SK-N-SH (cell line): ENCODE measurements around the gene BTBD2. TPM values are rescaled to one million over a fixed set of nuclear protein-coding genes. Genes with fewer than 3 reads are reported as not detected.

ENCODE experiments used
- CTCF ChIA-PET: fragments of 300-600, 350-600 bp; formaldehyde crosslinking; extraction: SDS; loops from one replicate; lab custom pipeline; 2021; lab: Yijun Ruan, JAX
- POLR2A ChIA-PET: fragments of 350-600 bp; sonication (Branson Sonifier 250); formaldehyde crosslinking; extraction: SDS; loops from one replicate; lab custom pipeline; 2020; ENCODE audit warnings: antibody characterized with exemption, inconsistent platforms; lab: Yijun Ruan, JAX
- DNase-seq: peaks from one replicate; pipeline ENCODE4 v3.0.0; 2012
- H2AFZ ChIP-seq: fragments of 200-600 bp; sonication (generic); 2 replicates; pipeline ENCODE4 v1.8.1; 2016; ENCODE audit warnings: antibody characterized with exemption, mild to moderate bottlenecking, low read depth
- H3F3A ChIP-seq: fragments of 200-600 bp; sonication (generic); replicated peaks from 2 replicates; pipeline ENCODE3; 2016; ENCODE audit warnings: antibody characterized with exemption, mild to moderate bottlenecking; ENCODE audit not compliant: insufficient read depth
- H3K27ac ChIP-seq, 2 experiments: fragments of 200-500 bp in 1 of 2; fragments of 200-600 bp in 1 of 2; sonication (Bioruptor generic) in 1 of 2; sonication (generic), shearing (Covaris generic) in 1 of 2; 2 replicates each; pipeline versions ENCODE4 v1.5.1 to v1.6.1; 2014 to 2016; ENCODE audit warnings: low read depth in 2 of 2, inconsistent platforms in 1 of 2, low read length in 1 of 2, mild to moderate bottlenecking in 1 of 2, mixed read lengths in 1 of 2
- H3K27me3 ChIP-seq: fragments of 200-600 bp; sonication (generic), shearing (Covaris generic); 2 replicates; pipeline ENCODE4 v1.6.1; 2016; ENCODE audit warnings: mixed run types; ENCODE audit not compliant: insufficient read depth
- H3K36me3 ChIP-seq, 2 experiments: fragments of 200-500 bp in 1 of 2; fragments of 200-600 bp in 1 of 2; sonication (Bioruptor generic) in 1 of 2; sonication (generic) in 1 of 2; replicated peaks in 1 of 2; 2 replicates each; pipeline versions ENCODE3 to v1.5.1; 2014 to 2016; ENCODE audit warnings: low read length in 1 of 2, mild to moderate bottlenecking in 1 of 2; ENCODE audit not compliant: insufficient read depth in 2 of 2, control insufficient read depth in 1 of 2
- H3K4me1 ChIP-seq, 2 experiments: fragments of 200-500 bp in 1 of 2; fragments of 200-600 bp in 1 of 2; sonication (Bioruptor generic) in 1 of 2; sonication (generic), shearing (Covaris generic) in 1 of 2; 2 replicates each; pipeline versions ENCODE4 v1.5.1 to v1.6.1; 2014 to 2016; ENCODE audit warnings: low read depth in 1 of 2, low read length in 1 of 2, mixed run types in 1 of 2; ENCODE audit not compliant: insufficient read depth in 2 of 2, control insufficient read depth in 1 of 2
- H3K4me2 ChIP-seq: fragments of 200-600 bp; sonication (generic), shearing (Covaris generic); 2 replicates; pipeline ENCODE4 v1.6.1; 2017; ENCODE audit warnings: mixed run types
- H3K4me3 ChIP-seq, 2 experiments: fragments of 200-500 bp in 1 of 2; fragments of 200-600 bp in 1 of 2; sonication (Bioruptor generic) in 1 of 2; sonication (generic), shearing (Covaris generic) in 1 of 2; 2 replicates each; pipeline versions ENCODE4 v1.5.1 to v1.8.1; 2014 to 2016; ENCODE audit warnings: low read depth in 2 of 2, inconsistent platforms in 1 of 2, low read length in 1 of 2, mild to moderate bottlenecking in 1 of 2, mixed read lengths in 1 of 2, moderate library complexity in 1 of 2
- H3K79me2 ChIP-seq: fragments of 200-600 bp; sonication (generic); 2 replicates; pipeline ENCODE4 v1.8.1; 2017; ENCODE audit warnings: mild to moderate bottlenecking; ENCODE audit not compliant: insufficient read depth
- H3K9ac ChIP-seq: fragments of 200-600 bp; sonication (generic); 2 replicates; pipeline ENCODE4 v1.6.1; 2017; ENCODE audit warnings: mixed run types
- H3K9me2 ChIP-seq: fragments of 200-600 bp; sonication (generic); 2 replicates; pipeline ENCODE4 v1.6.1; 2017; ENCODE audit warnings: mixed run types
- H3K9me3 ChIP-seq: fragments of 200-600 bp; sonication (generic); 2 replicates; pipeline ENCODE4 v1.6.1; 2017; ENCODE audit warnings: mixed run types, mild to moderate bottlenecking, moderate library complexity
- H4K20me1 ChIP-seq: fragments of 200-600 bp; sonication (generic); 2 replicates; pipeline ENCODE4 v1.6.1; 2017; ENCODE audit warnings: mild to moderate bottlenecking, mixed run types; ENCODE audit not compliant: insufficient read depth
- ELF1 ChIP-seq: IDR thresholded peaks from 2 replicates; pipeline ENCODE4 v1.4.0; 2012
- EZH2phosphoT487 ChIP-seq: fragments of 200-600 bp; sonication (generic); IDR thresholded peaks from 2 replicates; pipeline ENCODE4 v1.6.1; 2017; ENCODE audit warnings: low read depth, mixed run types, mild to moderate bottlenecking, antibody characterized with exemption, moderate library complexity, borderline replicate concordance
- FOXM1 ChIP-seq: IDR thresholded peaks from 2 replicates; pipeline ENCODE4 v1.4.0; 2012; ENCODE audit warnings: low read depth, mild to moderate bottlenecking
- GATA2 ChIP-seq: sonication (generic); formaldehyde crosslinking; IDR thresholded peaks from 2 replicates; pipeline ENCODE4 v1.5.0; 2020; ENCODE audit warnings: mild to moderate bottlenecking, missing genetic modification reagents
- JUND ChIP-seq: IDR thresholded peaks from 2 replicates; pipeline ENCODE4 v1.4.0; 2012
- MEF2A ChIP-seq: IDR thresholded peaks from 2 replicates; pipeline ENCODE4 v1.4.0; 2012; ENCODE audit warnings: low read depth, borderline replicate concordance
- MXI1 ChIP-seq: IDR thresholded peaks from 2 replicates; pipeline ENCODE4 v1.6.1; 2012; ENCODE audit warnings: mild to moderate bottlenecking, low read depth, low read length, improper control_type of control experiment
- NFIC ChIP-seq: IDR thresholded peaks from 2 replicates; pipeline ENCODE4 v1.4.0; 2012; ENCODE audit warnings: borderline replicate concordance
- NRF1 ChIP-seq: IDR thresholded peaks from 2 replicates; pipeline ENCODE4 v1.6.1; 2012; ENCODE audit warnings: low read depth, mild to moderate bottlenecking, low read length
- POLR2AphosphoS5 ChIP-seq: IDR thresholded peaks from 2 replicates; pipeline ENCODE4 v1.6.1; 2012; ENCODE audit warnings: low read depth, low read length
- RAD21 ChIP-seq: IDR thresholded peaks from 2 replicates; pipeline ENCODE4 v1.6.1; 2012; ENCODE audit warnings: mild to moderate bottlenecking, low read length
- RCOR1 ChIP-seq: fragments of 150-350 bp; IDR thresholded peaks from 2 replicates; pipeline ENCODE4 v1.6.1; 2017; ENCODE audit warnings: antibody characterized with exemption, low read length
- REST ChIP-seq: IDR thresholded peaks from 2 replicates; pipeline ENCODE4 v1.6.1; 2012; ENCODE audit warnings: mild to moderate bottlenecking, low read depth, low read length, moderate library complexity
- RFX5 ChIP-seq: IDR thresholded peaks from 2 replicates; pipeline ENCODE4 v1.6.1; 2012; ENCODE audit warnings: mild to moderate bottlenecking, improper control_type of control experiment, low read length
- RXRA ChIP-seq: IDR thresholded peaks from 2 replicates; pipeline ENCODE4 v1.4.0; 2012; ENCODE audit warnings: low read depth, mild to moderate bottlenecking, borderline replicate concordance
- SIN3A ChIP-seq: IDR thresholded peaks from 2 replicates; pipeline ENCODE4 v1.6.1; 2012; ENCODE audit warnings: low read depth, mild to moderate bottlenecking, low read length, moderate library complexity, borderline replicate concordance
- SMC3 ChIP-seq: IDR thresholded peaks from 2 replicates; pipeline ENCODE4 v1.6.1; 2012; ENCODE audit warnings: low read depth, low read length, improper control_type of control experiment
- TAF1 ChIP-seq: IDR thresholded peaks from 2 replicates; pipeline ENCODE4 v1.6.1; 2012; ENCODE audit warnings: low read depth, mild to moderate bottlenecking, low read length, moderate library complexity, borderline replicate concordance
- TCF12 ChIP-seq: IDR thresholded peaks from 2 replicates; pipeline ENCODE4 v1.4.0; 2012
- USF1 ChIP-seq: IDR thresholded peaks from 2 replicates; pipeline ENCODE4 v1.4.0; 2012; ENCODE audit warnings: low read depth, borderline replicate concordance
- YY1 ChIP-seq: IDR thresholded peaks from 2 replicates; pipeline ENCODE4 v1.4.0; 2012; ENCODE audit warnings: low read depth, mild to moderate bottlenecking
- WGBS: methylation state at CpG from one replicate; pipeline ENCODE4 v1.1.6; 2017; ENCODE audit warnings: low lambda C conversion rate; 5-methylcytosine and 5-hydroxymethylcytosine counted together
- polyA plus RNA-seq, 3 experiments: library from polyadenylated mRNA; depleted of rRNA; stranded (reverse); fragments of >200 nt; gene quantifications; 2 replicates each; pipeline ENCODE4 v1.2.3, GENCODE V29; 2012
- TF ChIP-seq, protein P1 (sequence below): fragments of 150-350 bp; IDR thresholded peaks from 2 replicates; pipeline ENCODE4 v1.6.1; 2017; ENCODE audit warnings: antibody characterized with exemption, low read length, low read depth, borderline replicate concordance
- TF ChIP-seq, protein P2 (sequence below): IDR thresholded peaks from 2 replicates; pipeline ENCODE4; 2012

BTBD2 gene
- polyA plus RNA-seq, 1 of the 3 experiments (the other 2 are of a cell fraction): 66.8 TPM

DNA sequence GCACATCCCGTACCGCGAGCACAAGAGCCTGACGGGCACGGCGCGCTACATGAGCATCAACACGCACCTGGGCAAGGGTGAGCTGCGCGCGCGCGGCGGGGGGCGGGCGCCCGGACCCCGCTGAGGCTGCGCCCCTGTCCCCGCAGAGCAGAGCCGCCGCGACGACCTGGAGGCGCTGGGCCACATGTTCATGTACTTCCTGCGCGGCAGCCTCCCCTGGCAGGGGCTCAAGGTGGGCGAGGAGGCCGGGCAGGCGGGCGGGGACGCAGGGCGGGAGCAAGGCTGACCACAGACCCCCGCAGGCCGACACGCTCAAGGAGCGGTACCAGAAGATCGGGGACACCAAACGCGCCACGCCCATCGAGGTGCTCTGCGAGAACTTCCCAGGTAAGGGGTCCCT is 36.5 kb downstream of the BTBD2 start:
- Histone ChIP-seq H3K27me3 (no peaks in the 10 kb centered on the region), H3K4me2 (no peak overlapping the region), H3K79me2 (peaks cover 30% of the 10 kb centered on the region; the same call in 1 of the 2 replicates), H3K27ac (no peak overlapping the region), H3K4me1 (no peaks in the 10 kb centered on the region), H3F3A (peaks cover 4% of the 10 kb centered on the region), H3K4me3 (no peak overlapping the region), H2AFZ (no peak overlapping the region), H3K9ac (no peak overlapping the region), H3K9me3 (no peaks in the 10 kb centered on the region), H3K36me3 (peaks cover 5 to 41% of the 10 kb centered on the region in 2 experiments), H3K9me2 (no peaks in the 10 kb centered on the region), H4K20me1 (peaks cover 20% of the 10 kb centered on the region)
- DNase-seq: no peak
- 98% methylated on average over 18 of the region's 43 CpGs for WGBS
- POLR2A ChIA-PET: no interaction called here
- TF ChIP-seq SIN3A: no peak
- TF ChIP-seq ELF1: no peak
- no peak for TF ChIP-seq SMC3
- TF ChIP-seq JUND: no peak
- TF ChIP-seq, protein P1, sequence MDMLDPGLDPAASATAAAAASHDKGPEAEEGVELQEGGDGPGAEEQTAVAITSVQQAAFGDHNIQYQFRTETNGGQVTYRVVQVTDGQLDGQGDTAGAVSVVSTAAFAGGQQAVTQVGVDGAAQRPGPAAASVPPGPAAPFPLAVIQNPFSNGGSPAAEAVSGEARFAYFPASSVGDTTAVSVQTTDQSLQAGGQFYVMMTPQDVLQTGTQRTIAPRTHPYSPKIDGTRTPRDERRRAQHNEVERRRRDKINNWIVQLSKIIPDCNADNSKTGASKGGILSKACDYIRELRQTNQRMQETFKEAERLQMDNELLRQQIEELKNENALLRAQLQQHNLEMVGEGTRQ: no peak
- TF ChIP-seq YY1: no peak
- TF ChIP-seq NFIC: no peak
- no peak for TF ChIP-seq USF1
- CTCF ChIA-PET: no interaction called here

- Histone ChIP-seq H2AFZ (no peak overlapping the region), H3K4me2 (no peak overlapping the region), H3K9ac (no peak overlapping the region), H3K27me3 (no peaks in the 10 kb centered on the region), H3F3A (peaks cover 3% of the 10 kb centered on the region), H3K9me3 (no peaks in the 10 kb centered on the region), H3K4me3 (no peak overlapping the region), H3K36me3 (peaks cover 5 to 41% of the 10 kb centered on the region in 2 experiments), H3K27ac (no peak overlapping the region), H3K4me1 (no peaks in the 10 kb centered on the region), H3K79me2 (peaks cover 34% of the 10 kb centered on the region; the same call in 1 of the 2 replicates), H3K9me2 (no peaks in the 10 kb centered on the region), H4K20me1 (peaks cover 23% of the 10 kb centered on the region)
- WGBS: 97% methylated on average over 13 of the region's 51 CpGs
- POLR2A ChIA-PET: no interaction called here
- CTCF ChIA-PET: no interaction called here
- no peak for DNase-seq
- TF ChIP-seq, protein P1: no peak
- no peak for TF ChIP-seq RXRA
- TF ChIP-seq TCF12: no peak
- TF ChIP-seq RFX5: no peak
- no peak for TF ChIP-seq POLR2AphosphoS5
- TF ChIP-seq RAD21: no peak
- TF ChIP-seq MXI1: no peak
- TF ChIP-seq TAF1: no peak
- no peak for TF ChIP-seq NRF1
- TF ChIP-seq REST: no peak
- TF ChIP-seq NFIC: no peak
- no peak for TF ChIP-seq FOXM1
- TF ChIP-seq, protein P2, sequence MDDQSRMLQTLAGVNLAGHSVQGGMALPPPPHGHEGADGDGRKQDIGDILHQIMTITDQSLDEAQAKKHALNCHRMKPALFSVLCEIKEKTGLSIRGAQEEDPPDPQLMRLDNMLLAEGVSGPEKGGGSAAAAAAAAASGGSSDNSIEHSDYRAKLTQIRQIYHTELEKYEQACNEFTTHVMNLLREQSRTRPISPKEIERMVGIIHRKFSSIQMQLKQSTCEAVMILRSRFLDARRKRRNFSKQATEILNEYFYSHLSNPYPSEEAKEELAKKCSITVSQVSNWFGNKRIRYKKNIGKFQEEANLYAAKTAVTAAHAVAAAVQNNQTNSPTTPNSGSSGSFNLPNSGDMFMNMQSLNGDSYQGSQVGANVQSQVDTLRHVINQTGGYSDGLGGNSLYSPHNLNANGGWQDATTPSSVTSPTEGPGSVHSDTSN: no peak
- TF ChIP-seq RCOR1: no peak
- TF ChIP-seq ELF1: no peak
- no peak for TF ChIP-seq EZH2phosphoT487
- TF ChIP-seq MEF2A: no peak
- no peak for TF ChIP-seq GATA2 (CRISPR knock-in tag)
Measured at GRCh38 chr19:1978346-1978894, 37.1 kb downstream of the BTBD2 start.
